Stimulated activated CD4-positive, alpha-beta T cell treated with anti-CD3 and anti-CD28 coated beads, Interleukin-12 subunit alpha, Interleukin-12 subunit beta, amount 100 ng/mL, for 4 hours (primary cell): Measurements from ENCODE around the gene MEIKIN.
"Not testable (repeated sequence)": the region's sequence is repeated elsewhere in the genome, so short reads cannot be mapped to it uniquely, and the experiment has no call there.

Source experiments
- DNase-seq: peaks from one replicate; pipeline ENCODE4 v3.0.0-alpha.2; 2020

MEIKIN gene

GRCh38 chr5:131902266-131902665, 43.2 kb downstream of the MEIKIN start:
- not testable (repeated sequence) for DNase-seq

GRCh38 chr5:131899686-131900085, 45.8 kb downstream of the MEIKIN start:
- DNase-seq: no peak

- no peak for DNase-seq
These were observed 61.5 kb downstream of the MEIKIN start for GRCh38 chr5:131883984-131884383.

- no peak for DNase-seq
These were observed 65.8 kb downstream of the MEIKIN start for GRCh38 chr5:131879705-131880104.

- DNase-seq: no peak
These were observed 67.6 kb downstream of the MEIKIN start for GRCh38 chr5:131877873-131878272.

GRCh38 chr5:131871251-131871650, 74.2 kb downstream of the MEIKIN start:
- DNase-seq: not testable (repeated sequence)

GRCh38 chr5:131867524-131867923, 77.9 kb downstream of the MEIKIN start:
- no peak for DNase-seq

- DNase-seq: no peak
These were observed 81.8 kb downstream of the MEIKIN start for GRCh38 chr5:131863700-131864099.

GRCh38 chr5:131857388-131857787, 88.1 kb downstream of the MEIKIN start:
- no peak for DNase-seq

- no peak for DNase-seq
These were observed 90.0 kb downstream of the MEIKIN start for GRCh38 chr5:131855452-131855851.

GRCh38 chr5:131854134-131854533, 91.3 kb downstream of the MEIKIN start:
- DNase-seq: no peak

- no peak for DNase-seq
These were observed 96.8 kb downstream of the MEIKIN start for GRCh38 chr5:131848662-131849061.

- DNase-seq: no peak
These were observed 98.9 kb downstream of the MEIKIN start for GRCh38 chr5:131846536-131846935.

- DNase-seq: no peak
These were observed 99.6 kb downstream of the MEIKIN start for GRCh38 chr5:131845828-131846227.

GRCh38 chr5:131842971-131843370, 102.5 kb downstream of the MEIKIN start:
- not testable (repeated sequence) for DNase-seq

GRCh38 chr5:131832702-131833101, 112.8 kb downstream of the MEIKIN start:
- DNase-seq: not testable (repeated sequence)

GRCh38 chr5:131825404-131826013, 120.0 kb downstream of the MEIKIN start:
- DNase-seq: no peak

- DNase-seq: no peak
These were observed 120.8 kb downstream of the MEIKIN start for GRCh38 chr5:131824631-131825030.

- no peak for DNase-seq
These were observed 124.2 kb downstream of the MEIKIN start for GRCh38 chr5:131821221-131821620.

- no peak for DNase-seq
These were observed 127.3 kb downstream of the MEIKIN start for GRCh38 chr5:131818001-131818724.

- DNase-seq: no peak
These were observed 130.5 kb downstream of the MEIKIN start for GRCh38 chr5:131814990-131815389.

- no peak for DNase-seq
These were observed 132.9 kb downstream of the MEIKIN start for GRCh38 chr5:131812371-131813160.

- no peak for DNase-seq
These were observed 134.8 kb downstream of the MEIKIN start for GRCh38 chr5:131810510-131811249.
